Inflammatory macrophage treated with lipopolysaccharide for 1 hour (primary cell): ENCODE measurements around the gene TIMP2.

Experiments used
- DNase-seq, 2 donors: peaks; one replicate each; pipeline ENCODE4 v3.0.0-alpha.2; 2020 to 2022

Gene TIMP2

DNA sequence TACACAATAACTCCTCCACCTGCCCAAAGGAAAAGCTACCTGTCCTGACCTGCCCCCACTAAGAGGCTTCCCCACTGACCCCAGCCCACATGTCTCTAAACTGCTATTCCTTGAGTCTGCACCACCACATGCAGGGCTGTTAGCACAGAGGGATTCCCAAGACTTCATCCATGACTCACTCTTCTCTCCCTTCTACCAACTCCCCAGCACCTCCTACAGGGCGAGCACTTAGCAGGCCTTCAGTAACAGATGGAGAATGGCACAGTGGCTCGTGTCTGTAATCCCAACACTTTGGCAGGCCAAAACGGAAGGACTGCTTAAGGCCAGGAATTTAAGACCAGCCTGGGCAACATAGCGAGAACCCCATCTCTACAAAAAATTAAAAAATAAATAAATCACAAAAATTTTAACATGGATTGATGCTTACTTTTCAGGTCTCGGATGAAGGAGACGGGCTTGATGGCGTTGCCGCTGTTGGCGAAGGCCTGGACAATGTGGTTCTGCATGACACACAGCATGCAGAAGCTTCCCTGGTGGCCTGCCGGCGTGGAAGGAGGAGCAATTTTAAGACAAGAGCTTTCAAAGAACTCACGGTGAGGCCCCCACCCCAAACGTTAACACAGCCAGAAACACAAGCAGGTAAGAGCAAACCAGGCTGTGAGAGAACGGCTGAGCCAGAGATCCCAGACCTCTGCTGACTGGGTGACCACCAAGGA lies 96.6 kb downstream of the TIMP2 start:
- DNase-seq, result peak; percentile 53 to 61

DNA sequence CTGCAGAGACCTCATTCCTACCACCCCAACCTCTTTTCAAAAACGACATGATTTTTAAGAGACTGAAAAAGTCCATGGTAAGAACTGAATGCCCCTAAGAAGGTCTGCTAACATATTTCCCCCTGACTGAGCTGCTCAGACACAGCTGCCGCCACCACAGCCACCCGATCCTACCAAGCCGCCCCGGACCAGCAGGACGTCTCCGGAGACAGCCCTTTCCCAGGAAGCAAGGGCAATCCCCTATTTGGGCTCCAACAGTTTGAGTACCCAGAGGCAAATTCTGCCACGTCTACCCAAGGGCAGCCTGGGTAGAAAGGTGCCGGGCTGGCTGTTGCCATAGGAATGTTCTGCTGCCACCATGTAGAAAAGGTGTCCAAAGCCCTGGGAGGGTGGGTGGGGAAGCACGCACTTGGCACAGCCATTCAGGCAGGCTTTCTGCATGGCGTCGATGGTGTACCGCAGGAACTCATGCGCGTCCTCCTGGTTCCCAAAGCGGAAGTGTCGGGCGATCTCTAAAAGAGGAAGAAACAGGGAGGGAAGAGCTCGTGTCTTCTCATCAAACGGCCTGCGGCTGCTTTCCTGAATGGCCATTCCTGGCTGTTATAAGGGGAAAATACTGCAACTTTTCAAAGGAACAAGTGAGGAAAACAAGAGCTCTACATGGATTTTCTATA lies 98.2 kb downstream of the TIMP2 start:
- DNase-seq, result peak; percentile 68 to 73

DNA sequence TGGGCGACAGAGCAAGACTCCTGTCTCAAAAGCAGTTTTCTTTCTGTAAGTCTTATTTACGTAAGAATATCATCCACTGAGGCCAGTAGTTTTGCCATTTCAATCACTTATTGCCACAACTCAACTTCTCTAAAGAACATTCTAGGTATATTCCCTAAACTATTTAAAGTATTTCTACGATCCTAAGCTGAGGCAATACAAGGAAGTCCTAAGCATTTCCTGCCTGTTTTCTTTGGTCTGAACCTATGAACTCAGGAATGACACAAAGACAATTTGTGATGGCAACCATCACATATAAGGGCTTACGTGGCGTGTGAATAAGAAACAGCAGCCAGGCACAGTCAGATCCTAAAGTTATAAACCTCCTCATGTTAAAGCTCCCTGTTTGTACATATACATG lies 98.8 kb downstream of the TIMP2 start:
- peak; percentile 74 to 85 for DNase-seq

DNA sequence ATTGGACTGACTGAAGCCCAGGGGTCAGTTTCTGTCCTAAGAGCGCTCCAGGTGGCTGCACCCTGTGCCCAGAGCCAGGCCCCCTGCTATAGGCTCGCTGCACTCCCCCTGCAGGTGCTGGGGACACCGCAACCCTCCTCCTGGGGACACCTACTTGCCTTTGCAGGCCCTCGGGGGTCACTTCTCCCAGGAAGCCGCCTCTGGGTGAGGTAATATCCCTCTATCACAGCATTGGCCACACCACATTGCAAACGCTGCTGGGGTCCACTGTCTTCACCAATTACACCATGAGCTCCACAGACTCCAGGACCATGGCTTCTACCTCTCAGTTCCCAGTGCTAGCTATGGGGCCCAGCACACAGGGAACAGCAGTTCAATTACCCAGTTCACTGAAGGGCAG lies 99.5 kb downstream of the TIMP2 start:
- no peak for DNase-seq

DNA sequence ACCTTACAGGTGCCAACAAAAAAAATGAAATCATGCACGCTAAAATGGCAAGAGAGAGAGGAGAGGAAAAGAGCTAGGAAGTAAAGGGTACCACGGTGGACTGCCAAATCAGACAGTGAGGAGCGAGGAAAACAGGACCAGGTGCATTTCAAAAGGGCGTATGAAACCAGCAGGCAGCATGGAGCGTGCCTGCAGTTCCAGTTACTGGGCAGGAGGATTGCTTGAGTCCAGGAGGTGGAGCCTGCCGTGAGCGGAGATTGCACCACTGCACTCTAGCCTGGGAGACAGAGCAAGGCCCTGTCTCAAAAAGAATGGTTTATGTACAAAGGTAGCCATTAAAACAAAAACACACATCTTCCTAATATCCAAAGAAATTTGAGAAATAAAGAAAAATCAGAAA lies 100.9 kb downstream of the TIMP2 start:
- no peak for DNase-seq

DNA sequence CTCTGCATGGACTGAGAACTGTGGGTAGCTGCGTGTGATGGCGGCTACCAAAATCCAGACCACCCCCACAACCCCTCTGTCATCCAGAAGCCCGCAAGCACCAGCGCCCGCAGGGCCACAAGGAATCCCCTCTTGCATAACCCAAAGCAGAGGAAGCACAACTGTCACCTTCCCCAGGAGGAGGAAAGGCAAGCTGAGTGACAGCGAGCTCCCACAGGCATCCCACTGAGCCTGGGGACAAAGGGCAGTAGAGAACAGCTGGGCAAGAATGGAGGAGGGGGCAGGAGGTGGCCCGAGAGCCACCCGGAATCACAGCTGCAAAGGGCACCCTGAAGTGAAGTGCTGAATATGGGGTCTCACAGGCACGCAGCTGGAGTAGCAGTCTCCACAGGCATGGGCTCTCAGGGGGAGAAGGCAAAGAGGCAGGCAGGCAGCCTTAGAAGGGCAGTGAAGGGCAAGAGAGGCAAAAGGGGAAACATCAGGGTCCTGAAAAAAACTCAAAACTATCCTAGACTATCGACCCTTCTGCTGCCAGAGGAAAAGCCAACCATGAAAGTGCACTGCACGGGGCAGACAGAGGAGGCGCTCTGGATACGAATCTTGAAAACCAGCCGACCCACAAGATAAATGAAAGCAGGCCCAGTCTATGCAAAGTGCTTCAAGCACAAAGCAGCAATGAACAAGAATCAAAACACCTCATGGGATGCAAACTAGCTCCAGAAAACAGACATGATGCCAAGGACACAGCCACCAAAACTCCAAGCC lies 101.7 kb downstream of the TIMP2 start:
- no peak for DNase-seq

DNA sequence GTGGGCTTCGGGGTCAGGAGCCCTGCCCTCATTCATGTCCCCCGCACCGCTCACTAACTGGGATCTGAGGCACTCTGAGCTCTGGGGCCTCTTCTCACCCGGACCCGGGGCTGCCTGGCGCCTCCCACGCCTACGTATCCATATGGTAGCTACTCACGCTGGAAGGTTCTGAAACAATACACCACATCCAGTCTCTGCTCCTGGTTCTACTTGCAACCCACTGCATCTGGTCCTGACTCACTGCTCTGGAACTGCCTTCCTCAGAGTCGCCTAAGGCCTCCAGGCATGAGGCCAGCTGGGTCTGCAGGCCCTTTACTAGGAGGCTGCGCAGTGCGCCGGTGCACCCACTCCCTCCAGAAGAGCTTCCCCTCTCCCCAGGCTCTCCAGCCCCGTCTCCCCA lies 102.6 kb downstream of the TIMP2 start:
- no peak for DNase-seq

DNA sequence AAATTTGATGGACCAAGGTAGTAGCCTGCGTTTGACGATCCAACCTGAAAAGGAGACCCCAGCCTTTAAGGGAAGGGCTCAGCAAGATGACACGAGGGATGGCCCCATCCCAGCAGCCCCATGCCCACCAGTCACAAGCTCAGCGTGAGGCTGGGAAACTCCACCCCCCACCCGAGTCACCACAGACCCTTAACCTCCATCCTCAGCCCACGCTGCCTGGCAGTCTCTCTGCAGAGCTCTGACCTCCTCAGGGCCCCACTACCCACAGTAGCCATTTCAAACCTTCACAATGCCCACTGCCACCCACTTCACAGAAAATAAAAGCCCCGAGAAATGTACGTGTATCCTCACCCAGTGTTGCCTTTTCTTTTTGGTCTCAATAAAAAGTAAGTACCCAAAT lies 103.2 kb downstream of the TIMP2 start:
- DNase-seq, result no peak

DNA sequence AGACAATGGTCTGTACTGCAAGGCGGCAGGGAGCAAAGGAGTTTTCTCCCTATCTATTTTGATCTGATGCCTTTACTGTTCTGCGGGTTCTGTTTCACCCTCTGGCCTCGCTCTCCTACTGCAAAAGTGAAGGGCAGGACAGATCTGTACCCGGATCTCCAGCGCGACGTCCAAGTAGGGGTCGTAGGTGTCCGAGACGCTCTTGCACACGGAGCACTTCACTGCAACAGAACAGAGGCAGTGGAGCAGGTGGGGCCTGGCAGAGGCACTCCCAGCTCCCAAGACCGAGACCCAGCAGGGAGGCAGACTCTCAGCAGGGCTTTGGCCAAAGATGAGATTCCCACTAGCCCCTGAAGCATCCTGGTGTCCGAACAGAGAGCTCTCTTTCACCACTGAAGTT lies 104.3 kb downstream of the TIMP2 start:
- no peak for DNase-seq

DNA sequence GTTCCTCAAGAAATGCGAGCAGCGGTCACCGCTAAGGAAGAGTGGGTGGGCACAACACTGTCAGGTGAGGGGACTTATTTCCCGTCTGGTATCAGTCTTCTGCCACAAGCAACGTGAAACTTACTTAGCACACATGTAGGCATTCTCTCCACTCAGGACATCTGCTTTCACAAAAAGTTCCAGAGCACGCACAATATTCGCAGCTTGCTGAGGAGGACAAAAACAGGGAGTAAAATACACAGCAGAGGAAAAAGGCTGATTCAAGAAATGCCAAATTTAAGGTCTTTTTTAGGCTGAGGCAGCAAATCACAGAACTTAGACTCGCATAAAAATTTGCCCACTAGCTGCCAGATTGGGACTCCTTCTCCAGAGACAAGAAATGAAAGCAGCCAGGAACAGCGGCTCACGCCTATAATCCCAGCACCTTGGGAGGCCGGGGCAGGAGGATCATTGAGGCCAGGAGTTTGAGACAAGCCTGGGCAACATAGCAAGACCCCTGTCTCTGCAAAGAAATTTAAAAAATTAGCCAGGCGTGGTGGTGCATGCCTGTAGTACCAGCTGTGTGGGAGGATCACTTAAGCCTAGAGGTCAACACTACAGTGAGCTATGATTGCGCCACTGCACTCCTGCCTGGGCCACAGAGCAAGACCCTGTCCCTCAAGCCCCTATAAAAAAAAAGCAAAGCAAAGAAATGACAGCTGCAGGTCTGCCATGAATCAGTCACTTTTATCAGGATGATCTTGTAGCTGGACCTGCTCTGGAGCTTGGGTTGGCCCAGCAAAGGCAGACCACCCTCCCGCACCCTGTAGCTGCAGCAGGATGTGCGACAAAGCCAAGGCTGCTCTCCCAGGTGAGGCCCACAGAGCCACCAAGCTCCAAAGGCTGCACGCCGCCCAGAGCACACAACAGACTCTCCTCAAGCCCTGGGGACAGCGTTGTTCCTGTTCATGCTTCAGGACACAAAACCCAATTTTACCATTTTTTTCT lies 105.1 kb downstream of the TIMP2 start:
- no peak for DNase-seq

DNA sequence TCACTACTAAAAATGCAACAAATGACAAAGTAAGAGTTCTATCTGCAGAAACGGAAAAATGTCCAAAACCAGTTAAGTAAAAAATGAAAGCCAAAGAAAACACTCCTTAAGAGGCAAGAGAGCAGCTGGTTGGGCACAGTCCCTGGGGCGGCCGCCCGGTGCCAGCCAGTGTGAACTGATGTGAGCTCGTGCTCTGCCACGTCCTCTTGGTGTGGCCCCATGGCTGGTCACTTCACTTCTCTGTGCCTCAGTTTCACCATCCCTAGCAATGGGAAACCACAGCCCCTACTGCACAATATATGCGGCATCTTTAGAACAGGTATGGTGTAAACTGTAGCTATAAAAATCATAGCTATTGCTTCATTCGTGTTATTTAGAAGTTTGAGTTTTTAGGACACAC lies 105.8 kb downstream of the TIMP2 start:
- no peak for DNase-seq

DNA sequence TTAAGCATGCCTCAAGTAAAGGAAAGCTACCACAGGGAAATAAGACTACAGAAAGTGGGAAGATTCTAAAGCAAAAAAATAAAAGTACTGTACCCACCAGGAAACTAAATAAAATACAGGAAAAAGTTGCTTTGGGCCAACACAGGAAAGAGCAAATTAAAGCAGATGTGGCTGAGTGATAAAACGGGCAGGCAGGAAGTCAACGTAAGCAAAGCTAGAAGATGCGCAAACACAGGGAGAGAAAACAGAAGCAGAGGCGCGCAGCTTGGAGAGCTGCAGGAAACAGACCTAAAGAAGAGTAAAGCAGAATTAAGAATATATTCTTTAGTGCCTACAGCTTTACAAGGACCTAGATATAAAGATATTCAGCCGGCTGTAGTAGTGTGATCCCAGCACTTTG lies 106.3 kb downstream of the TIMP2 start:
- no peak for DNase-seq

DNA sequence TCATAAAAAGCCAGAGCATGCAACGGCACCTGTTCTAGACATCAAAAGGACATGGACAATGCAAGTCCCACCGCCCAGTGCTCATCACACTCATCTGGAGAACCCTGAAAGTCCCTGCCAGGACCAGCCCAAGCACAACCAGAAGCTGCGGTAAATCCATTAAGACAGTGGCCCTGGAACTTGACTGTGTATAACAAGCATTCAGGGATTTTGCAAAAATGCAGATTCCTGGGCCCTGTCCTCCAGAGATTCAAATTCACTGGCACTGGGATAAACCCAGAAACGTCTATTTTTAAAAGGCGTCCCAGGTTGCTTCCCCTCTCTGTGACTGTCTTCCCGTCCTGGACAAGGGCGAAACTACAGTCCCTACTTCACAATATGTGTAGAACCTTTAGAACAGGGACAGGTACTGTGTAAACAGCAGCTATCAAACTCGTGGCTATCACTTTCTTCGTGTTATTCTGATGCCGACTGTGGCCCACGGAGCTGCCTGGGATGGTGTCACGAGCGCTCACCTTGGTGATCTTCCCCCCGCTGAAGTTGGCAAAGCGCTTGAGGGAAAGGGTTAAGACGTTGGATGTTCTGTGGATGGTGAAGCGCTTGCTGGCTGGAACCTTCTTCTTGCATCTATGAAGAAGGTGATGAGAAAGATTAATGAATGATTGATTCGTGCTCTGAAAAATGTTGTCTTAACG lies 106.9 kb downstream of the TIMP2 start:
- no peak for DNase-seq

DNA sequence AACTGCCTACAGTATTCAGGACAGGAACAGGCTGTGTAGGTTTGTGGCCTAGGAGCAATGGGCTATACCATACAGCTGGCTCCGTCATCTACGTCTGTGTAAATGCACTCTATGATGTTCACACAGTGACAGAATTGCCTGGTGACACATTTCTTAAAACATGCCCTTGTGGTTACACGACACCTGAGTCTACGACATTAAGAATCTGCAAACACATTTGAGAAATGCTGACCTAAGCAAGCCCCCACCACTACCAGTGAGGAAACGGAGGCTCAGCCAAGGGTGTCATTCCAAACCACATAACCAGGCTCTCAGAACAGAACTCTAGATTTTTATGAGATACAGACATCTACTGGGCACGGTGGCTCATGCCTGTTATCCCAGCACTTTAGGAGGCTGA lies 108.1 kb downstream of the TIMP2 start:
- DNase-seq, result no peak

DNA sequence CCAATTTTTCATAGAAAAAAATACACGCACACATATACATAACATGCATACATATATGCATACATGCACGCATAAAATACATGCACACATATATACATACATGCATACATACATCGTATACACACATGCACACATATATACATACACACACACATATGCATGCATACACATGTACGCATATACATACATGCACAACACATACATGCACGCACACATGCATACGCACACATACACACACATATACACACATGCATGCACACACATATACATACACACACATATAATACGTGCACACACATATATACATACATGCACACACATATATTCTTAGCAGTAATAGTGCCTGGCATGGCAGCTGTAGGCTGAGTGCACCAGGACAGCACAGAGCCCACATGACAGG lies 109.5 kb downstream of the TIMP2 start:
- DNase-seq, result no peak

DNA sequence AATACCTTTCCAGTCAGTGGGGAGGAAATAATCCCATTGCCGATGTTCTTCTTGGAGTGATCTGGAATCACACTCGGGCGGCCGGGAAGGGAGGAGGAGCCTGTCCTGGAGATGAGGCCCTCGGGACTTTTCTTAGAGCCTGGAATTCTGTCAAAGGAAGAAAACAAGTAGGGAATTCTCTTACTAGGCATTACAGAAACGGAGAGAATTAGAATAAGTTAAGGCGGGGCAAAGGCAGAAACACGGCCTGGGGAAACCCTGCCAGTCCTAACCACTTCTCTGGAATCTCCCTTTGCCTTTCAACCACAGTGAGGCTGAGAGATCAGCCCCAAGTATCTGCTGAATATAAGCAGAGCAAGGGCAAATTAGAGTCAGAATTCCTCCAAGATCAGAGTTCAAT lies 112.3 kb downstream of the TIMP2 start:
- DNase-seq, result no peak

DNA sequence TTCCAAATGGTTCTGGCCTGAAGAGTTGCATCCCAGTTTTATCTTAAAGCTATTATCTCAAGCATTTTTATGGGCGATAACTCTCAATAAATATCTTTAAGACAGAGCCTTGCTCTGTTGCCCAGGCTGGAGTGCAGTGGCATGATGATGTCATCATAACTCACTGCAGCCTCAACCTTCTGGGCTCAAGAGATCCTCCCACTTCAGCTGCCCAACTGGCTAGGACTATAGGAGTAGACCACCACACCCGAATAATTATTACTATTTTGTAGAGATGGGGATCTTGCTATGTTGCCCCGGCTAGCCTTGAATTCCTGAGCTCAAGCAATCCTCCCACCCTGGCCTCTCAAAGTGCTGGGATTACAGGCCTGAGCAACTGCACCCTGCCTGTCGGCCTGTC lies 117.0 kb downstream of the TIMP2 start:
- no peak for DNase-seq

DNA sequence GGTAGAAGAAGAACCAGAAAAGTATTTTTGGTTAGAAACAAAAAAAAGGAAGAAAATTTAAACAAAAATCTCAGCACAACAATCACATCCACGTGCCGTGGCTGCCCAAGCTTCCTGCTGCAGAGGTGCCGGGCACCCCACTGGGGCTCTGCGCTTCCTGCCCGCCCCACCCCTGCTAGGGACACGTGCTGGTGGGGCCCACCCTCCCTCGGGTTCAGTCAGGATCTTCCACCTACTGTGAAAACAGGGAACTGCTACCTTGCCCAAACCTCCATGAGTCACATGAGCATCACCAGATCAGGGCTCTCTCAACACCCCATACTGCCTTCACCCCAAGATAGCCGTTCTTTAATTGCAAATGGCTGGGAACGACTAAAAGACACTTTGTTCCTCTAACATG lies 118.7 kb downstream of the TIMP2 start:
- DNase-seq, result peak; percentile 34 to 39

DNA sequence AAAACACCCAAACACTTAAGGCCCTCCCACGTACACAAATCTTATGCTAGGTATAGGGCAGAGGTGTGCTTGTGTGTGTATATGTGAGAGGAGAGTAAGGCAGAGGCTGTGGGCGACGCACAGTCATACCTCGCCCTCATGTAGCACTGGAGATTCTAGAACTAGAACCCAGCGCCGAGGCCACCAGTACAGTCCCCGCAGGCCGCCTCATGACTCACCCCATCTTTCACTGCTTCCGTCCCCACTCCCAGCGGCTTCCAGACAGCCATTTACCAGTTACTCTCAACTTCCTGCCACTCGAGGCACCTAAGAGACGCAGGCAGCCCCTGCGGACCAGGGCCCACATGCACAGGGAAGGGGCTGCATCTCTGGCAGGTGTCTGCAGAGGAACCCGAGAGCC lies 119.9 kb downstream of the TIMP2 start:
- DNase-seq, result no peak

DNA sequence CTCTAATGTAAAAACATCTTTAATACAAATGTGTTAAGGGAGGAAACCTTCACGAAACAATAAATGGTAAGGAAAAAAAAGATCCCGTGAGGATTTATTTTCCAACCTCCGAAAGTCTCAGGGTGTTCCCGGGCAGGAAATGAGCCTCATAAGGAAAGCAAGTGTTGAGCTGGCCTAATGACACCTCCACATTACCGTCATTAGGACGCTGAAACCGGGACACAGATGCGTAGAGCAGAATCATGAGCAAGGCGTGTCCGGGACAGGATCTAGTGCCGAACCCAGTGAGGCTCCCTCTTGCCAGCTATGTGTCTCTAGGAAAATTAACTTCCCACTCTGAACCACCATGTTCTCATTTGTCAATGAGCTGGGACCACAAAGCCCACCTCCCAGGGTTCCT lies 120.4 kb downstream of the TIMP2 start:
- DNase-seq, result no peak

DNA sequence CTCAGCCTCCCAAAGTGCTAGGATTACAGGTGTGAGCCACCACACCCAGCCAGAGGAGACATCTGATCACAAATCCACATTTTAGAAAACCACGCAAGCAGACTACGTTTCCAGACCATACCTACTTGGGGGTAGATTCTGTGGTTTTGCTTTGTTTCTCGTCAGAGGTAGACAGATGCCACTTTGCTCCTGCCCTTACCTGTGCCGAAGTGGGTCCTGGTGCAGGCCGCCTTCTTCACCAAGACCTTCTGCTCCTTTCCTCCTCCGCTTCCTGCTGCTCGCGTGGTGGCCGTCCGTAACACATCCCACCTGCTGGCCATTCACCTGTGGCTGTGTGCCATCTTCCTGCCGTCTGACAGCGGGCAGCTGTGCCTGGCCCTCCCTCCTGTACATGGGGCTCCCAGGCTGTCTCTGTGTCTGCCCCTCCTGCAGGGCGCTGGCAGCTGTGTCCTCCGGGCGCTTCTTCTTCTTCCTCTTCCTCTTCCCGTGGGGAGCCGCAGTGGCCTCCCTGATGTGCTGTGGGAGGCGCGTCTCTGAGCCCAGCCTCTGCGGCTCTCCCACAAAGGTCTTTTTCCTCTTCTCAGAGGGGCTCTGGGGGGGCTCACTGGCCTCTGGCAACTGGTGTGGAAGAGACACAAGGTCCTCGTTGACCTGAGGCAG lies 121.9 kb downstream of the TIMP2 start:
- DNase-seq, result peak in 1 of 2 donors; percentile 36
